ENCODE measurements around the gene MLLT10.

The MLLT10 gene

GRCh38 chr10:21677551-21677950, 143.5 kb downstream of the MLLT10 start:
- Mint-ChIP-seq H3K27ac (no peak overlapping the region), H3K36me3 (ENCODE audit: low read depth) (peaks cover 17% of the 10 kb centered on the region), H3K4me3 (no peak overlapping the region), H3K27me3 (no peaks in the 10 kb centered on the region), H3K4me1 (no peaks in the 10 kb centered on the region), H3K9me3 (no peaks in the 10 kb centered on the region)
- no peak for DNase-seq
- no peak for ATAC-seq

GRCh38 chr10:21681156-21681555, 147.1 kb downstream of the MLLT10 start:
- Mint-ChIP-seq H3K36me3 (ENCODE audit: low read depth) (peaks cover 24% of the 10 kb centered on the region), H3K4me3 (no peak overlapping the region), H3K9me3 (no peaks in the 10 kb centered on the region), H3K27me3 (no peaks in the 10 kb centered on the region), H3K4me1 (no peaks in the 10 kb centered on the region), H3K27ac (no peak overlapping the region)
- DNase-seq (no peak), ATAC-seq (no peak)

- Mint-ChIP-seq H3K9me3 (no peaks in the 10 kb centered on the region), H3K27ac (peak overlapping the region; percentile 35), H3K36me3 (ENCODE audit: low read depth) (peaks cover 33% of the 10 kb centered on the region), H3K4me1 (peaks cover 3% of the 10 kb centered on the region), H3K27me3 (no peaks in the 10 kb centered on the region), H3K4me3 (no peak overlapping the region)
- no peak for DNase-seq
- ATAC-seq, result no peak
Observed at GRCh38 chr10:21687266-21688008, 153.4 kb downstream of the MLLT10 start.

GRCh38 chr10:21688009-21688332, 153.9 kb downstream of the MLLT10 start:
- ATAC-seq (no peak), DNase-seq (no peak)
- H3K4me1 Mint-ChIP-seq, result peaks cover 3% of the 10 kb centered on the region
- H3K27ac Mint-ChIP-seq, result peak overlapping the region; percentile 35
- no peaks in the 10 kb centered on the region for H3K9me3 Mint-ChIP-seq
- H3K36me3 Mint-ChIP-seq (ENCODE audit: low read depth), result peaks cover 35% of the 10 kb centered on the region
- H3K27me3 Mint-ChIP-seq, result no peaks in the 10 kb centered on the region
- no peak overlapping the region for H3K4me3 Mint-ChIP-seq

- Mint-ChIP-seq H3K4me3 (no peak overlapping the region), H3K4me1 (peaks cover 3% of the 10 kb centered on the region), H3K27me3 (no peaks in the 10 kb centered on the region), H3K9me3 (no peaks in the 10 kb centered on the region), H3K36me3 (ENCODE audit: low read depth) (peaks cover 40% of the 10 kb centered on the region), H3K27ac (no peak overlapping the region)
- no peak for DNase-seq
- no peak for ATAC-seq
Observed at GRCh38 chr10:21688870-21689269, 154.8 kb downstream of the MLLT10 start.

GRCh38 chr10:21689881-21690280, 155.8 kb downstream of the MLLT10 start:
- peaks cover 3% of the 10 kb centered on the region for H3K4me1 Mint-ChIP-seq
- H3K27me3 Mint-ChIP-seq, result no peaks in the 10 kb centered on the region
- H3K9me3 Mint-ChIP-seq, result no peaks in the 10 kb centered on the region
- DNase-seq (no peak), ATAC-seq (no peak)
- H3K36me3 Mint-ChIP-seq (ENCODE audit: low read depth), result peaks cover 35% of the 10 kb centered on the region
- no peak overlapping the region for H3K4me3 Mint-ChIP-seq
- no peak overlapping the region for H3K27ac Mint-ChIP-seq

GRCh38 chr10:21692916-21693315, 158.9 kb downstream of the MLLT10 start:
- Mint-ChIP-seq H3K9me3 (peaks cover 4% of the 10 kb centered on the region), H3K27me3 (no peaks in the 10 kb centered on the region), H3K4me3 (no peak overlapping the region), H3K27ac (no peak overlapping the region), H3K36me3 (ENCODE audit: low read depth) (peaks cover 43% of the 10 kb centered on the region), H3K4me1 (peaks cover 7% of the 10 kb centered on the region)
- no peak for DNase-seq
- no peak for ATAC-seq

- ATAC-seq (no peak), DNase-seq (no peak)
- no peak overlapping the region for H3K4me3 Mint-ChIP-seq
- H3K27ac Mint-ChIP-seq, result no peak overlapping the region
- peaks cover 7% of the 10 kb centered on the region for H3K4me1 Mint-ChIP-seq
- peaks cover 46% of the 10 kb centered on the region for H3K36me3 Mint-ChIP-seq (ENCODE audit: low read depth)
- peaks cover 9% of the 10 kb centered on the region for H3K9me3 Mint-ChIP-seq
- H3K27me3 Mint-ChIP-seq, result no peaks in the 10 kb centered on the region
Observed at GRCh38 chr10:21693418-21693817, 159.4 kb downstream of the MLLT10 start.

- peaks cover 51% of the 10 kb centered on the region for H3K36me3 Mint-ChIP-seq (ENCODE audit: low read depth)
- DNase-seq, result no peak
- H3K27me3 Mint-ChIP-seq, result no peaks in the 10 kb centered on the region
- H3K4me3 Mint-ChIP-seq, result no peak overlapping the region
- H3K4me1 Mint-ChIP-seq, result peaks cover 7% of the 10 kb centered on the region
- H3K9me3 Mint-ChIP-seq, result peaks cover 19% of the 10 kb centered on the region
- no peak overlapping the region for H3K27ac Mint-ChIP-seq
- no peak for ATAC-seq
Observed at GRCh38 chr10:21694631-21695030, 160.6 kb downstream of the MLLT10 start.

GRCh38 chr10:21696302-21696701, 162.3 kb downstream of the MLLT10 start:
- DNase-seq, result no peak
- H3K27ac Mint-ChIP-seq, result no peak overlapping the region

GRCh38 chr10:21699575-21699974, 165.5 kb downstream of the MLLT10 start:
- Mint-ChIP-seq H3K4me3 (no peak overlapping the region), H3K4me1 (peaks cover 30% of the 10 kb centered on the region), H3K36me3 (ENCODE audit: low read depth) (peaks cover 61% of the 10 kb centered on the region), H3K27ac (no peak overlapping the region), H3K27me3 (no peaks in the 10 kb centered on the region), H3K9me3 (peaks cover 36% of the 10 kb centered on the region)
- ATAC-seq (no peak), DNase-seq (no peak)

More at GRCh38 chr10:21696302-21696701, 162.3 kb downstream of the MLLT10 start:
- ATAC-seq, result no peak
- Mint-ChIP-seq H3K4me3 (no peak overlapping the region), H3K27me3 (no peaks in the 10 kb centered on the region), H3K4me1 (peaks cover 7% of the 10 kb centered on the region), H3K36me3 (ENCODE audit: low read depth) (peaks cover 64% of the 10 kb centered on the region), H3K9me3 (peaks cover 35% of the 10 kb centered on the region)

- no peak overlapping the region for H3K4me3 Mint-ChIP-seq
- peaks cover 30% of the 10 kb centered on the region for H3K4me1 Mint-ChIP-seq
- H3K36me3 Mint-ChIP-seq (ENCODE audit: low read depth), result peaks cover 59% of the 10 kb centered on the region
- no peak overlapping the region for H3K27ac Mint-ChIP-seq
- ATAC-seq, result no peak
- no peak for DNase-seq
- peaks cover 36% of the 10 kb centered on the region for H3K9me3 Mint-ChIP-seq
- H3K27me3 Mint-ChIP-seq, result no peaks in the 10 kb centered on the region
Observed at GRCh38 chr10:21700474-21700873, 166.4 kb downstream of the MLLT10 start.

- DNase-seq (no peak), ATAC-seq (no peak)
- no peaks in the 10 kb centered on the region for H3K27me3 Mint-ChIP-seq
- peaks cover 32% of the 10 kb centered on the region for H3K9me3 Mint-ChIP-seq
- peaks cover 50% of the 10 kb centered on the region for H3K36me3 Mint-ChIP-seq (ENCODE audit: low read depth)
- H3K27ac Mint-ChIP-seq, result peak overlapping the region; percentile 65
- peak overlapping the region; percentile 27 for H3K4me3 Mint-ChIP-seq
- H3K4me1 Mint-ChIP-seq, result peaks cover 30% of the 10 kb centered on the region
Observed at GRCh38 chr10:21702633-21703111, 168.6 kb downstream of the MLLT10 start.

- no peak overlapping the region for H3K27ac Mint-ChIP-seq
- no peak overlapping the region for H3K4me3 Mint-ChIP-seq
- peaks cover 33% of the 10 kb centered on the region for H3K36me3 Mint-ChIP-seq (ENCODE audit: low read depth)
- ATAC-seq (no peak), DNase-seq (no peak)
- H3K4me1 Mint-ChIP-seq, result peaks cover 32% of the 10 kb centered on the region
- peaks cover 11% of the 10 kb centered on the region for H3K9me3 Mint-ChIP-seq
- H3K27me3 Mint-ChIP-seq, result no peaks in the 10 kb centered on the region
Observed at GRCh38 chr10:21705142-21705827, 171.3 kb downstream of the MLLT10 start.

- ATAC-seq (no peak), DNase-seq (no peak)
- peaks cover 35% of the 10 kb centered on the region for H3K4me1 Mint-ChIP-seq
- H3K9me3 Mint-ChIP-seq, result peaks cover 6% of the 10 kb centered on the region
- H3K27ac Mint-ChIP-seq, result no peak overlapping the region
- H3K4me3 Mint-ChIP-seq, result no peak overlapping the region
- H3K36me3 Mint-ChIP-seq (ENCODE audit: low read depth), result peaks cover 28% of the 10 kb centered on the region
- H3K27me3 Mint-ChIP-seq, result no peaks in the 10 kb centered on the region
Observed at GRCh38 chr10:21705828-21706176, 171.8 kb downstream of the MLLT10 start.

Data from activated naive CD8-positive, alpha-beta T cell treated with anti-CD3 and anti-CD28 coated beads, Interleukin-2, amount 50 U/mL, for 24 hours (primary cell).